Epithelial cell of prostate (primary cell): ENCODE data around the gene ATG9B.

Experiments used
- DNase-seq: peaks from one replicate; pipeline ENCODE4 v3.0.0-alpha.2; 2011; ENCODE audit warnings: low read depth, low spot score
- H3K27ac ChIP-seq: fragments of 450-650 bp; 2 replicates; pipeline ENCODE4 v1.5.1; 2017; ENCODE audit warnings: mild to moderate bottlenecking

Gene ATG9B

GRCh38 chr7:150970424-150970823, 53.9 kb downstream of the ATG9B start:
- no peak for DNase-seq
- no peak overlapping the region for H3K27ac ChIP-seq

DNA sequence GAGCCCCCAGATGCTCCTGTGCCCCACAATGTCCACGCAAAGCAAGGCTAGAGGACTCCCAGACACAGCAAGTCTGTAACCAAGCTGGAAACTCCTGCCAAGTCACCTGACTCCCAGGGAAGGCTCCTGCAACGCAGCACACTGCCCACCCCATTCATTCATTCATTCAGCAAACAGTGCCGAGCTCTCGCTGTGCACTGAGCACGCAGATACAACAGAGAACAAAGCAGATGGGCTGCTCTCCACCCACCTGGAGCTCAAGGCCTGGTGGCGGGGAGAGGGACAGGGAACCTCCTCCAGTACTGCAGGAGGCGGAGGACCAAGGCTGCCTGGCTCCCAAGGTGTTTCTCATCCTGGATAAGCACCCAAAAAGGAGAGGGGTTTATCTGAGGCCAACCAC, 54.8 kb downstream of the ATG9B start:
- DNase-seq, result no peak
- H3K27ac ChIP-seq, result no peak overlapping the region

DNA sequence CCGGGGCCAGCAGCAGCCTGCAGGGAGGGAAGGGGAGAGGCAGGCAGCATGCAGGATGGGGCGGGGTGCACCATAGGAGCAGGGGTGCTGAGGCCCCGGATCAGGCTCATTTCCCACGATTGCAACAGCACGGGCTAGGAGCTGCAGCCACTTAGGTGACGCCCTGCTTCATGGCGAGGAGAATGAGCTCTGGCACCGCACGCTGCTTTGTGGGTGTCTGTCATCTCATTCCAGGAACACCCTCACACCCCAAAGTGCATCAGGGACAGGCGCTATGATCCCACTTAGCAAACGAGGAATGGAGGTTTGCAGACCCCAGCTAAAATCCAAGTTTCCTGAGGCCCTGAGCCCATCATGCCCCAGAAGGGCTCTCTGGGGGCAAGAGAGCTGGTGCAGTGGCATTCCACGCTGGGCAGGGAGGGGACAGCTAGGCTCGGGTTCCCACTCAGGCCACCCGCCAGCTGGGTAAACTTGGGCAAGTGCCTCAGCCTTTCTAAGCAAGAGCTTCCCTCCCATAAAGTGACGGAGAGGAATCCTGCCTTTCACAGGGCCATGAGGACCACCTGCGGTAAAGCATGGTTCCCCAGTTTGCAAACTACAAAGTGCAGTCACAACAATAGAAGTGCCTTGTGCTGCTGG, 55.4 kb downstream of the ATG9B start:
- no peak overlapping the region for H3K27ac ChIP-seq
- DNase-seq, result no peak

DNA sequence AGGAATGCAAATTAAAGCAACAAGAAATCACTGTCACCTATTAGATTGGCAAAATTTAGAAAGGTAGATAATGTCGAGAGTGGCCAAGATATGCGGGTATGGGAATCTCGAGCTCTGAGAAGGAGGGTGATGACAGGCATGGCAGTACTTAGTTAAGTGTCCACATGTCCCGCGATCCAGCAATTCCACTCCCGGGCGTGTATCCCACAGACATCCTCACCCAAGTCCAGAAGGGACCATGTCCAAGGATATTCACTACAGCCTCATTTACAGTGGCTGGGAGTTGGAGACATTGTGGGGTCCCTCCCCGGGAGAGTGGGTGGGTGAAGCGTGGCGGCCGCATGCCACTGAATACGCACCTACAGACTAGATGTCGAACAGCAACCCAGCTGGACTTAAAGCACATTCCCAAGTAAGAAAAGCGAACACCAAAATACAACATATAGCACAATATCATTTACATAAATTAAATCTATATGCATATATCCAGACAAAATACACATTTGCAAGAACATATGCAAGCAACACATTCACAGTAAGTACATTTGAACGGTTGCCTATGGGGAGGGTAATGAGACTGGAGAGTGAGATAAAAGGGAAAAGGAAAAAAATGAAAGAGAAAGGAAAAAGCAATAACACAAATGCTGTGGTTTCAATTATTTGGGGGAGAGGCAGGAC, 56.1 kb downstream of the ATG9B start:
- no peak for DNase-seq
- no peak overlapping the region for H3K27ac ChIP-seq

DNA sequence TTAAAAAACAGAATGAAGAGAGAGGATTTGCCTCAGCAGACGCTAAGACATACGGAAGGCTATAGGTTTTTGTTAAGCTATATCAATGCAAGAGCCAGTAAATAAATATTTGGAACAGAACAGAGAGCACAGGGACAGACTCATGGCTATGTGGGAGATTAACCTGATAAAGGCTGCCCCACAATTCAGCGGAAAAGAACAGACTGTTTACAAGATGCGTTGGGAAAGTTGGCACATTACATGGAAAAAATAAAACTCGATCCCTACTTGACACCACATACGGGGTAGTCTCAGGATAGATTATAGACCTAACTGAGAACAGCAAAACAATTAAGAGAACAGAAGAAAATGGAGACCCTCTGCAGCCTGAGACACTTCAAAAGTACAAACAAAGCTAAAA, 56.9 kb downstream of the ATG9B start:
- no peak for DNase-seq
- no peak overlapping the region for H3K27ac ChIP-seq

GRCh38 chr7:150966002-150966401, 58.3 kb downstream of the ATG9B start:
- no peak for DNase-seq
- no peak overlapping the region for H3K27ac ChIP-seq

DNA sequence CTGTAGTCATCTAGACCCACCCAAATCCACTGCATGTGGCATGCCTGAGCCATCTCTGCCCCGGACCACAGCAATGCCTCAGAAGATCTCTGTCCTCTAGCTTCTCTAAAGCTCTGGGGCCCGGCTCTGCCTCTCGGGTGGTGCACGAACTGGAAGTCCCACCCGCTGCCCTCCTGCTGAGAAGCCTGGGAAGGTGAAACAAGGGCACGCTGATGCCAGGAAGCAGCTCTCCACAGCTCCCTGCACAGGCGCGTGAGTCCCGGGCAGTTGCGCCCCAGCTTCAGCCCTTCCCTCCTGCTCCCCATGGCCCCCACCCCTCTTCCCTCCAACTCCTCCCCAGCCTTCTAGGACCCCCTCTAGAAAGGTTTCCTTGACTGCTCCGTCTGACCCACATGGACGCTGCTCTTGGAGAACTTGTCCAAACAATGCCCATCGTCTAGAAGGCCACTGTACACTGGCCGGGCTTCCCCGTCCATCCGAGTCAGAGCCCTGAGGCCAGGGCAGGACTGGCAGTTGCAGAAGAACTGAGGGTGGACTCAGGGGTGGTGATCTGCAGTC, 58.9 kb downstream of the ATG9B start:
- H3K27ac ChIP-seq, result no peak overlapping the region
- no peak for DNase-seq
